HepG2 (cell line): ENCODE data around the gene GADD45B. TPM values are rescaled to one million over a fixed set of nuclear protein-coding genes. Genes with fewer than 3 reads are reported as not detected.

Source experiments
- ATAC-seq: fragments of 200-7000 bp; cut with Tn5 transposase; 3 replicates; pipeline ENCODE4 v1.9.1; 2020; ENCODE audit warnings: mild to moderate bottlenecking, moderate library complexity
- BruUV-seq: library from RNA; stranded (reverse); fragments of 400-500 nt; replicated peaks from 2 replicates; lab custom pipeline; 2021; lab: Mats Ljungman, UMichigan
- CTCF ChIA-PET: fragments of 300-600 bp; formaldehyde crosslinking; extraction: SDS; loops from one replicate; lab custom pipeline; 2021; ENCODE audit warnings: low total read pairs, inconsistent platforms, low intra/inter-chr PET ratio; lab: Yijun Ruan, JAX
- POLR2A ChIA-PET: fragments of 350-600 bp; sonication (Branson Sonifier 250); formaldehyde crosslinking; loops from one replicate; lab custom pipeline; 2020; ENCODE audit warnings: antibody characterized with exemption, inconsistent platforms; lab: Yijun Ruan, JAX
- DNase-seq: peaks from one replicate; pipeline ENCODE4 v3.0.0-alpha.2; 2015; ENCODE audit warnings: low spot score
- FAIRE-seq: peaks from 3 replicates; lab custom pipeline; 2011; peaks lifted over from hg19 to GRCh38; lab: Jason Lieb, UNC
- H2AFZ ChIP-seq: one replicate; pipeline ENCODE4 v1.6.1; 2011; ENCODE audit warnings: low read length, inconsistent platforms
- H3K27ac ChIP-seq: fragments of 300-600 bp; 3 replicates; pipeline ENCODE4 v1.8.0; 2011; ENCODE audit warnings: mixed run types, mild to moderate bottlenecking, mixed read lengths, low read length, inconsistent platforms; ENCODE audit not compliant: insufficient read depth; ENCODE audit errors: extremely low read length
- H3K27me3 ChIP-seq, 2 experiments: fragments of 200-600 bp in 1 of 2; 2 replicates in 1 of 2; 3 replicates in 1 of 2; pipeline versions ENCODE4 v1.6.0 to v1.8.0; 2011; ENCODE audit warnings: low read length in 2 of 2, mild to moderate bottlenecking in 2 of 2, moderate library complexity in 2 of 2, inconsistent platforms in 1 of 2; ENCODE audit not compliant: insufficient read depth in 2 of 2, control insufficient read depth in 1 of 2
- H3K36me3 ChIP-seq, 2 experiments: fragments of 200-600 bp in 1 of 2; replicated peaks in 1 of 2; 2 replicates in 1 of 2; 3 replicates in 1 of 2; pipeline versions ENCODE4 v1.5.1 to v1.8.0; 2011; ENCODE audit warnings: low read length in 2 of 2, inconsistent platforms in 1 of 2; ENCODE audit not compliant: insufficient read depth in 2 of 2, control insufficient read depth in 1 of 2
- H3K4me1 ChIP-seq: 2 replicates; pipeline ENCODE4 v1.5.1; 2012; ENCODE audit warnings: low read length, inconsistent platforms; ENCODE audit not compliant: insufficient read depth
- H3K4me2 ChIP-seq: 2 replicates; pipeline ENCODE4 v1.6.0; 2011; ENCODE audit warnings: low read depth, low read length, inconsistent platforms
- H3K4me3 ChIP-seq, 3 experiments: fragments of 200-600 bp in 1 of 3; sonication (generic), shearing (Covaris generic) in 1 of 3; replicated peaks in 1 of 3; 2 replicates each; pipeline ENCODE4 v1.5.1; 2011 to 2016; ENCODE audit warnings: low read length in 3 of 3, inconsistent platforms in 2 of 3, low read depth in 2 of 3, mild to moderate bottlenecking in 2 of 3, control low read depth in 1 of 3, mixed read lengths in 1 of 3; ENCODE audit not compliant: insufficient read depth in 1 of 3
- H3K79me2 ChIP-seq: one replicate; pipeline ENCODE4 v1.6.1; 2011; ENCODE audit warnings: low read length, inconsistent platforms; ENCODE audit not compliant: insufficient read depth
- H3K9ac ChIP-seq: 2 replicates; pipeline ENCODE4 v1.6.0; 2011; ENCODE audit warnings: mild to moderate bottlenecking, low read depth, low read length, inconsistent platforms; ENCODE audit not compliant: insufficient read depth
- H3K9me3 ChIP-seq: 2 replicates; pipeline ENCODE4 v1.5.1; 2012; ENCODE audit warnings: mild to moderate bottlenecking, low read length
- H4K20me1 ChIP-seq: 2 replicates; pipeline ENCODE4 v1.6.0; 2011; ENCODE audit warnings: inconsistent platforms, mild to moderate bottlenecking, low read length, moderate library complexity; ENCODE audit not compliant: insufficient read depth
- CHD4 ChIP-seq: fragments of 200-600 bp; sonication (generic); IDR thresholded peaks from 2 replicates; pipeline ENCODE4 v1.7.0; 2017; ENCODE audit warnings: mild to moderate bottlenecking, low read length, borderline replicate concordance
- HOXA5 ChIP-seq: sonication (generic); formaldehyde crosslinking; IDR thresholded peaks from 2 replicates; pipeline ENCODE4 v1.4.0; 2020; ENCODE audit warnings: missing genetic modification reagents
- KMT2A ChIP-seq: sonication (generic); formaldehyde crosslinking; IDR thresholded peaks from 2 replicates; pipeline ENCODE4 v1.4.0; 2020; ENCODE audit warnings: missing genetic modification reagents
- MTA1 ChIP-seq: sonication (generic); formaldehyde crosslinking; IDR thresholded peaks from 2 replicates; pipeline ENCODE4 v1.4.0; 2020; ENCODE audit warnings: missing genetic modification reagents, mild to moderate bottlenecking, borderline replicate concordance
- MXD4 ChIP-seq: IDR thresholded peaks from 2 replicates; pipeline ENCODE4 v1.6.1; 2016; ENCODE audit warnings: mild to moderate bottlenecking, missing biosample characterization, missing genetic modification reagents
- SALL1 ChIP-seq: sonication (generic); formaldehyde crosslinking; IDR thresholded peaks from 2 replicates; pipeline ENCODE4 v1.8.0; 2022; ENCODE audit warnings: mild to moderate bottlenecking, missing genetic modification reagents
- SNRNP70 ChIP-seq: fragments of 200-400 bp; formaldehyde crosslinking; IDR thresholded peaks from 2 replicates; pipeline ENCODE4 v1.6.1; 2017; ENCODE audit warnings: mild to moderate bottlenecking, low read depth, low read length, moderate library complexity
- TGIF2 ChIP-seq: IDR thresholded peaks from 2 replicates; pipeline ENCODE4 v1.6.1; 2016; ENCODE audit warnings: control low read depth, missing compliant biosample characterization
- XBP1 ChIP-seq: sonication (generic); formaldehyde crosslinking; IDR thresholded peaks from 2 replicates; pipeline ENCODE4 v1.5.0; 2020; ENCODE audit warnings: missing genetic modification reagents
- ZNF10 ChIP-seq: sonication (generic); formaldehyde crosslinking; IDR thresholded peaks from 2 replicates; pipeline ENCODE4 v1.4.0; 2020; ENCODE audit warnings: mild to moderate bottlenecking, low read depth, missing genetic modification reagents, borderline replicate concordance
- ZNF143 ChIP-seq: sonication (generic); formaldehyde crosslinking; IDR thresholded peaks from 2 replicates; pipeline ENCODE4 v1.4.0; 2020; ENCODE audit warnings: missing genetic modification reagents
- ZNF501 ChIP-seq: sonication (generic); formaldehyde crosslinking; IDR thresholded peaks from 2 replicates; pipeline ENCODE4 v1.5.1; 2020; ENCODE audit warnings: mild to moderate bottlenecking, moderate library complexity, missing genetic modification reagents
- ZNF7 ChIP-seq: IDR thresholded peaks from 2 replicates; pipeline ENCODE4 v1.6.1; 2016; ENCODE audit warnings: missing biosample characterization, missing genetic modification reagents
- ZNF883 ChIP-seq: sonication (generic); formaldehyde crosslinking; IDR thresholded peaks from 2 replicates; pipeline ENCODE4 v1.5.1; 2020; ENCODE audit warnings: mild to moderate bottlenecking, missing genetic modification reagents; ENCODE audit errors: not compliant biosample characterization
- WGBS: methylation state at CpG from one replicate; pipeline ENCODE4 v1.1.6; 2017; ENCODE audit warnings: low lambda C conversion rate; 5-methylcytosine and 5-hydroxymethylcytosine counted together
- in situ Hi-C: cut with HindIII; loops from 2 replicates; pipeline ENCODE4 v1.10.0; 2017; ENCODE audit warnings: low pct_unique_long_range_greater_than_20kb; ENCODE audit not compliant: extremely low pct_ligation_motif_present
- intact Hi-C: fragments of 100-400 bp; cut with micrococcal nuclease; formaldehyde crosslinking; loops from one replicate; pipeline ENCODE4 v1.10.0; 2022; ENCODE audit not compliant: unreplicated experiment
- polyA plus RNA-seq, 8 experiments: library from polyadenylated mRNA; depleted of rRNA in 3 of 8; stranded (reverse) in 7 of 8; unstranded in 1 of 8; fragments of >200 nt; fragmentation: Illumina TruSeq in 4 of 8; extraction: Trizol in 4 of 8; gene quantifications; 2 replicates each; pipeline versions ENCODE4 v1.2.1 to v1.2.3, GENCODE V29; 2011 to 2016; ENCODE audit warnings: low read depth in 4 of 8, missing spikeins in 1 of 8, mixed read lengths in 1 of 8; ENCODE audit not compliant: insufficient read depth in 1 of 8
- total RNA-seq, 5 experiments: library from RNA; depleted of rRNA; stranded (reverse); fragments of >200 nt; fragmentation: Illumina TruSeq; extraction: Trizol; gene quantifications; 2 replicates each; pipeline ENCODE4 v1.2.3, GENCODE V29; 2016; ENCODE audit warnings: low read depth in 1 of 5
- TF ChIP-seq, protein P1 (sequence below): sonication (generic); formaldehyde crosslinking; IDR thresholded peaks from 2 replicates; pipeline ENCODE4 v1.8.1; 2023; ENCODE audit warnings: mild to moderate bottlenecking, moderate library complexity, missing genetic modification reagents
- TF ChIP-seq, protein P2 (sequence below): sonication (generic); IDR thresholded peaks from 2 replicates; pipeline ENCODE4 v1.6.1; 2016; ENCODE audit warnings: low read depth, borderline replicate concordance
- TF ChIP-seq, protein P3 (sequence below): IDR thresholded peaks from 2 replicates; pipeline ENCODE4 v1.6.1; 2012; ENCODE audit warnings: inconsistent platforms
- TF ChIP-seq, protein P4 (sequence below): sonication (generic); formaldehyde crosslinking; IDR thresholded peaks from 2 replicates; pipeline ENCODE4 v1.4.0; 2020; ENCODE audit warnings: missing genetic modification reagents, borderline replicate concordance
- TF ChIP-seq, protein P5 (sequence below): sonication (generic); formaldehyde crosslinking; IDR thresholded peaks from 2 replicates; pipeline ENCODE4 v1.4.0; 2020; ENCODE audit warnings: mild to moderate bottlenecking, missing genetic modification reagents
- TF ChIP-seq, protein P6 (sequence below): sonication (generic); formaldehyde crosslinking; IDR thresholded peaks from 2 replicates; pipeline ENCODE4 v1.5.0; 2020; ENCODE audit warnings: missing genetic modification reagents

The GADD45B gene
- total and polyA plus RNA-seq, 2 of the 13 experiments (the other 11 are each of a cell fraction or from before 2014, with no cell fraction given): 4.6 to 34.1 TPM

DNA sequence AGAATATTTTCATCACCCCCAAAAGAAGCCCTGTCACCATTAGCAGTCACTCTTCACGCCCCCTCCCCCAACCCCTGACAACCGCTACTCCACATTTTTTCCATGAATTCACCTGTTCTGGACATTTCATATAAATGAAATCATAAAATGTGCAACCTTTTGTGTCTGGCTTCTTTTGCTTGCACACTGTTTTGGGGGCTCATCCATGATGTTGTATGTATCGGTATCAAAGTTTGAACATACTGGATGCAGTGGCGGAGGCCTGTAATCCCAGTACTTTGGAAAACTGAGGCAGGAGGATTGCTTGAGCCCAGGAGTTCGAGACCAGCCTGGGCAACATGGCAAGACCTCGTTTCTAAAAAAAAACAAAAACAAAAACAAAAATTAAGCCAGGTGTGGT, 7.2 kb downstream of the GADD45B start:
- no peak overlapping the region for H2AFZ ChIP-seq
- H3K4me3 ChIP-seq: no peak overlapping the region
- H4K20me1 ChIP-seq: peaks cover 7% of the 10 kb centered on the region; the same call in 1 of the 2 replicates
- no peak overlapping the region for H3K4me2 ChIP-seq
- in situ Hi-C loops: no loop called here
- H3K79me2 ChIP-seq: no peaks in the 10 kb centered on the region
- ATAC-seq (no peak), DNase-seq (no peak), FAIRE-seq (no peak)
- CTCF ChIA-PET: no interaction called here
- WGBS: 31% methylated on average over 6 of the region's 6 CpGs
- peaks cover 13% of the 10 kb centered on the region for H3K4me1 ChIP-seq
- no peaks in the 10 kb centered on the region for H3K9me3 ChIP-seq
- intact Hi-C loops: no loop called here
- BruUV-seq: no TSS peak
- peaks cover 0 to 16% of the 10 kb centered on the region in 2 experiments; a peak in 3 of 5 replicates for H3K27me3 ChIP-seq
- TF ChIP-seq, protein P1, sequence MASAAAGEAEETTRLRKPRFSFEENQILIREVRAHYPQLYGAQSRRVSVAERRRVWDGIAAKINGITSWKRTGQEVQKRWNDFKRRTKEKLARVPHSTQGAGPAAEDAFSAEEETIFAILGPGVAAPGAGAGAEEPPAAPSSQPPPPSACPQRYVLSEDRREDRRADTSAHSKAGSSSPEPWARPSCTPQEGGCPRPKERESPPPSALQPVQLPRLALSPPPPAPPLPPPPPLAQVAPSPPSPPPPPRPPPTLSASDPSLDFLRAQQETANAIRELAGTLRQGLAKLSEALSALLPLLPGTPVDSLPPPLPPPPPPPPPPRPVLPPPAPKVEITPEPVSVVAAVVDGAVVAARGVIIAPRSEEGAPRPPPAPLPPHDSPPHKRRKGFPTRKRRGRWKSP (CRISPR knock-in tag): no peak
- no peak for TF ChIP-seq CHD4
- TF ChIP-seq MTA1 (CRISPR knock-in tag): no peak
- TF ChIP-seq, protein P2, sequence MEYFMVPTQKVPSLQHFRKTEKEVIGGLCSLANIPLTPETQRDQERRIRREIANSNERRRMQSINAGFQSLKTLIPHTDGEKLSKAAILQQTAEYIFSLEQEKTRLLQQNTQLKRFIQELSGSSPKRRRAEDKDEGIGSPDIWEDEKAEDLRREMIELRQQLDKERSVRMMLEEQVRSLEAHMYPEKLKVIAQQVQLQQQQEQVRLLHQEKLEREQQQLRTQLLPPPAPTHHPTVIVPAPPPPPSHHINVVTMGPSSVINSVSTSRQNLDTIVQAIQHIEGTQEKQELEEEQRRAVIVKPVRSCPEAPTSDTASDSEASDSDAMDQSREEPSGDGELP: no peak
- no peak for TF ChIP-seq SNRNP70
- no peak for TF ChIP-seq SALL1 (CRISPR knock-in tag)
- TF ChIP-seq, protein P3, sequence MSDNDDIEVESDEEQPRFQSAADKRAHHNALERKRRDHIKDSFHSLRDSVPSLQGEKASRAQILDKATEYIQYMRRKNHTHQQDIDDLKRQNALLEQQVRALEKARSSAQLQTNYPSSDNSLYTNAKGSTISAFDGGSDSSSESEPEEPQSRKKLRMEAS: no peak
- no peak for TF ChIP-seq MXD4
- no peak for TF ChIP-seq XBP1 (CRISPR knock-in tag)
- no peak for TF ChIP-seq TGIF2 (CRISPR knock-in tag)
- TF ChIP-seq KMT2A (CRISPR knock-in tag): no peak
- no peak for TF ChIP-seq ZNF10
- TF ChIP-seq ZNF143 (CRISPR knock-in tag): no peak
- TF ChIP-seq, protein P4, sequence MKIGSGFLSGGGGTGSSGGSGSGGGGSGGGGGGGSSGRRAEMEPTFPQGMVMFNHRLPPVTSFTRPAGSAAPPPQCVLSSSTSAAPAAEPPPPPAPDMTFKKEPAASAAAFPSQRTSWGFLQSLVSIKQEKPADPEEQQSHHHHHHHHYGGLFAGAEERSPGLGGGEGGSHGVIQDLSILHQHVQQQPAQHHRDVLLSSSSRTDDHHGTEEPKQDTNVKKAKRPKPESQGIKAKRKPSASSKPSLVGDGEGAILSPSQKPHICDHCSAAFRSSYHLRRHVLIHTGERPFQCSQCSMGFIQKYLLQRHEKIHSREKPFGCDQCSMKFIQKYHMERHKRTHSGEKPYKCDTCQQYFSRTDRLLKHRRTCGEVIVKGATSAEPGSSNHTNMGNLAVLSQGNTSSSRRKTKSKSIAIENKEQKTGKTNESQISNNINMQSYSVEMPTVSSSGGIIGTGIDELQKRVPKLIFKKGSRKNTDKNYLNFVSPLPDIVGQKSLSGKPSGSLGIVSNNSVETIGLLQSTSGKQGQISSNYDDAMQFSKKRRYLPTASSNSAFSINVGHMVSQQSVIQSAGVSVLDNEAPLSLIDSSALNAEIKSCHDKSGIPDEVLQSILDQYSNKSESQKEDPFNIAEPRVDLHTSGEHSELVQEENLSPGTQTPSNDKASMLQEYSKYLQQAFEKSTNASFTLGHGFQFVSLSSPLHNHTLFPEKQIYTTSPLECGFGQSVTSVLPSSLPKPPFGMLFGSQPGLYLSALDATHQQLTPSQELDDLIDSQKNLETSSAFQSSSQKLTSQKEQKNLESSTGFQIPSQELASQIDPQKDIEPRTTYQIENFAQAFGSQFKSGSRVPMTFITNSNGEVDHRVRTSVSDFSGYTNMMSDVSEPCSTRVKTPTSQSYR (CRISPR knock-in tag): no peak
- TF ChIP-seq ZNF501 (CRISPR knock-in tag): no peak
- TF ChIP-seq, protein P5, sequence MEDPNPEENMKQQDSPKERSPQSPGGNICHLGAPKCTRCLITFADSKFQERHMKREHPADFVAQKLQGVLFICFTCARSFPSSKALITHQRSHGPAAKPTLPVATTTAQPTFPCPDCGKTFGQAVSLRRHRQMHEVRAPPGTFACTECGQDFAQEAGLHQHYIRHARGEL (CRISPR knock-in tag): no peak
- no peak for TF ChIP-seq ZNF7
- TF ChIP-seq, protein P6, sequence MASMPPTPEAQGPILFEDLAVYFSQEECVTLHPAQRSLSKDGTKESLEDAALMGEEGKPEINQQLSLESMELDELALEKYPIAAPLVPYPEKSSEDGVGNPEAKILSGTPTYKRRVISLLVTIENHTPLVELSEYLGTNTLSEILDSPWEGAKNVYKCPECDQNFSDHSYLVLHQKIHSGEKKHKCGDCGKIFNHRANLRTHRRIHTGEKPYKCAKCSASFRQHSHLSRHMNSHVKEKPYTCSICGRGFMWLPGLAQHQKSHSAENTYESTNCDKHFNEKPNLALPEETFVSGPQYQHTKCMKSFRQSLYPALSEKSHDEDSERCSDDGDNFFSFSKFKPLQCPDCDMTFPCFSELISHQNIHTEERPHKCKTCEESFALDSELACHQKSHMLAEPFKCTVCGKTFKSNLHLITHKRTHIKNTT (CRISPR knock-in tag): no peak
- TF ChIP-seq ZNF883 (CRISPR knock-in tag): no peak
- TF ChIP-seq HOXA5 (CRISPR knock-in tag): no peak
- POLR2A ChIA-PET: no interaction called here
- no peaks in the 10 kb centered on the region for H3K36me3 ChIP-seq
- H3K27ac ChIP-seq: no peak overlapping the region
- H3K9ac ChIP-seq: no peak overlapping the region
